Measurements from ENCODE around the gene CD160. TPM values are rescaled to one million over a fixed set of nuclear protein-coding genes. Genes with fewer than 3 reads are reported as not detected.
A peak's percentile ranks its signal among the peaks of the same experiment; 100 is the strongest.

CD160 gene
- total RNA-seq, 1 donor from 2014 or later, result not detected

DNA sequence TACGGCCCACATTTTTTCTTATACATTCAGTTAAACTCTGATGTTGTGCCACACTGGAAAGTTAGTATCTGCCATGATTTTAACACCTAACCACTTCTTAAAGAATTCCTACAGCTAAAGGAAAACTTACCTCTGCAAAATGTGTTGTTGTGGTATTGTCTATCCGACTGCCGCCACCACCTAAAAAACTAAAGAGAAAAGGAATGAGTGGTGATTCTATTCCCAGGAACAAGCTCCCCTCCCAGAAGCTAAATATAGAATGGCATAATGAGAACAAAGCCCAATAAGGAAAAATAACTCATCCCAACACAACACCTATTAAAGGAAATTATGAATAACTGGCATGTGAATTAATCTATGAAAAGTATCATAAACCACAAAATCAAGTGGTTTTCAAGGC, 65.1 kb downstream of the CD160 start:
- no peaks in the 10 kb centered on the region for H3K36me3 ChIP-seq (ENCODE audit: control insufficient read depth, insufficient read depth, low read length)
- DNase-seq (ENCODE audit: low read depth) (peak; percentile 10), FAIRE-seq (no peak)
- H3K27me3 ChIP-seq (ENCODE audit: control insufficient read depth, insufficient read depth, low read length), result no peaks in the 10 kb centered on the region
- no peak overlapping the region for H3K4me3 ChIP-seq (ENCODE audit: low read depth, low read length)
- TF ChIP-seq, protein P1, sequence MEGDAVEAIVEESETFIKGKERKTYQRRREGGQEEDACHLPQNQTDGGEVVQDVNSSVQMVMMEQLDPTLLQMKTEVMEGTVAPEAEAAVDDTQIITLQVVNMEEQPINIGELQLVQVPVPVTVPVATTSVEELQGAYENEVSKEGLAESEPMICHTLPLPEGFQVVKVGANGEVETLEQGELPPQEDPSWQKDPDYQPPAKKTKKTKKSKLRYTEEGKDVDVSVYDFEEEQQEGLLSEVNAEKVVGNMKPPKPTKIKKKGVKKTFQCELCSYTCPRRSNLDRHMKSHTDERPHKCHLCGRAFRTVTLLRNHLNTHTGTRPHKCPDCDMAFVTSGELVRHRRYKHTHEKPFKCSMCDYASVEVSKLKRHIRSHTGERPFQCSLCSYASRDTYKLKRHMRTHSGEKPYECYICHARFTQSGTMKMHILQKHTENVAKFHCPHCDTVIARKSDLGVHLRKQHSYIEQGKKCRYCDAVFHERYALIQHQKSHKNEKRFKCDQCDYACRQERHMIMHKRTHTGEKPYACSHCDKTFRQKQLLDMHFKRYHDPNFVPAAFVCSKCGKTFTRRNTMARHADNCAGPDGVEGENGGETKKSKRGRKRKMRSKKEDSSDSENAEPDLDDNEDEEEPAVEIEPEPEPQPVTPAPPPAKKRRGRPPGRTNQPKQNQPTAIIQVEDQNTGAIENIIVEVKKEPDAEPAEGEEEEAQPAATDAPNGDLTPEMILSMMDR (IDR thresholded peaks at IDR 0.05; ENCODE audit: insufficient read depth, low read length, severe bottlenecking), result no peak

DNA sequence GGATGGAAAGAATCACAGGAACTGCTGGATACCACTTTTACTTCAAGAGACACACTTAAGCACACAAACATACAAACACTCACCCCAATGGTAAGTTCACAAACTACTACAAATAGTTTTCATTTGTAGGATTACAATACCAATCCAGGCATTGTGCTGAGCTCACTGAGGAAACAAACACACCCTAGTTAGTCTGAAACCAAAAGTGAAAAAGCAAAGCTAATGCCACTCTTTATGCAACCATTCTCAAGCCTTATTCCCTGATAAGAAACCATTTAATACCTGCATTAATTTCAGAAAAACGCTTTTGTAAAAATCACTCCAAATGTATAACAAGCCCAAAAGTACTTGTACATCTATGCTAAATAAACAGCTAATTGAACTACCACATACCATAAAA, 66.2 kb downstream of the CD160 start:
- no peaks in the 10 kb centered on the region for H3K27me3 ChIP-seq (ENCODE audit: control insufficient read depth, insufficient read depth, low read length)
- peak; percentile 64 for DNase-seq (ENCODE audit: low read depth)
- H3K4me3 ChIP-seq (ENCODE audit: low read depth, low read length), result peak overlapping the region; percentile 2
- FAIRE-seq, result no peak
- no peaks in the 10 kb centered on the region for H3K36me3 ChIP-seq (ENCODE audit: control insufficient read depth, insufficient read depth, low read length)
- TF ChIP-seq, protein P1 (IDR thresholded peaks at IDR 0.05; ENCODE audit: insufficient read depth, low read length, severe bottlenecking), result no peak

DNA sequence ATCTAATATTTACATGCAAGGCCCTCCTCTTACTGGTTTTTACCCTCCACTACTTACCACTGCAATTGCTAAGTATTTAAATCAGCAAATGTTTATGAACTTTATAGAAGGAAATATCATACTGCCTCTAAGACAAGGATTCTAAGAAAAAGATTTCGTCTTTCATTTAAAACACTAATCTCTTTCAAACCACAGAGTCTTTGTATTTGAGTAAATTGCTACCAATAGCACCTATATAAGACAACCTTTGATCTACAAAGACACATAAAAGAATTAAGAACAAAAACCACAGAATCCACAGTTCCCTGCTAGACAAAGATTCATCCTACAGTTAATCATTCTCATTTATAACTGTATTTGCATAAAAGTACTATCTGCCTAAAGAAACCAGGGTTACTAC, 67.0 kb downstream of the CD160 start:
- no peak overlapping the region for H3K4me3 ChIP-seq (ENCODE audit: low read depth, low read length)
- DNase-seq (ENCODE audit: low read depth), result no peak
- TF ChIP-seq, protein P1 (IDR thresholded peaks at IDR 0.05; ENCODE audit: insufficient read depth, low read length, severe bottlenecking), result no peak
- FAIRE-seq, result no peak
- H3K36me3 ChIP-seq (ENCODE audit: control insufficient read depth, insufficient read depth, low read length), result no peaks in the 10 kb centered on the region
- no peaks in the 10 kb centered on the region for H3K27me3 ChIP-seq (ENCODE audit: control insufficient read depth, insufficient read depth, low read length)

DNA sequence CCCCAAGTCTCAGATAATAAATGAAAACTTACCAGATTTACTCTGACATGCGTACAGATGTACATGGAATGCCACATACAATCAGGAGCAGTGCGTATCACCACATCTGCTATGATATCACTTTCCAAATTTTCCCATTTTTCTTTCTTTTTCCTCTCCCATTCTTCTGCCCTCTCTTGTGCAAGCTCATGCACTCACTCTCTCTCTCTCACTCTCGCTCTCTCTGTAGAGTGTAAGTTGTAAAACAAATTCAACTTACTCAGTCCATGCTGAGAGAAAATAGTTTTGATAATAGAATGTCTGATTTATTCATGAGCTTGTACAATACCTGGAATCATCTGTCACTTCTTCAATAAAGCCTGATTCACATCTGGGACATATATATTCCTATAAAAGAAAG, 69.3 kb downstream of the CD160 start:
- DNase-seq (ENCODE audit: low read depth) (no peak), FAIRE-seq (no peak)
- TF ChIP-seq, protein P1 (IDR thresholded peaks at IDR 0.05; ENCODE audit: insufficient read depth, low read length, severe bottlenecking), result no peak

More for the DNA sequence above, 69.3 kb downstream of the CD160 start:
- no peak overlapping the region for H3K4me3 ChIP-seq (ENCODE audit: low read depth, low read length)
- H3K36me3 ChIP-seq (ENCODE audit: control insufficient read depth, insufficient read depth, low read length), result no peaks in the 10 kb centered on the region
- no peaks in the 10 kb centered on the region for H3K27me3 ChIP-seq (ENCODE audit: control insufficient read depth, insufficient read depth, low read length)

Other genes starting within 250 kb of the CD160 start
- 33.2 and 39.5 TPM in 2 replicates for gene GPR89A, start 111.5 kb upstream of the CD160 start, total RNA-seq
- under 0.01 and 0.26 TPM in 2 replicates for gene PDZK1, start 12.1 kb upstream of the CD160 start, total RNA-seq
- 8.4 and 9.0 TPM in 2 replicates for gene RNF115, start 104.6 kb downstream of the CD160 start, total RNA-seq
- 22.9 and 28.2 TPM in 2 replicates for gene POLR3C, start 104.7 kb downstream of the CD160 start, total RNA-seq
- gene NUDT17, start 126.1 kb downstream of the CD160 start, total RNA-seq, result 0.53 and 1.2 TPM in 2 replicates
- gene PIAS3, start 139.6 kb downstream of the CD160 start, total RNA-seq, result 5.0 and 7.8 TPM in 2 replicates
- 1.3 and 3.7 TPM in 2 replicates for gene ANKRD35, start 166.4 kb downstream of the CD160 start, total RNA-seq
- gene ITGA10, start 190.6 kb downstream of the CD160 start, total RNA-seq, result 0.26 and 0.77 TPM in 2 replicates
- gene PEX11B, start 199.2 kb downstream of the CD160 start, total RNA-seq, result 22.6 and 26.4 TPM in 2 replicates
- gene RBM8A, start 208.0 kb downstream of the CD160 start, total RNA-seq, result 221 and 230 TPM in 2 replicates
- 1.8 and 3.4 TPM in 2 replicates for gene LIX1L, start 238.5 kb downstream of the CD160 start, total RNA-seq
- gene ANKRD34A, start 245.1 kb downstream of the CD160 start, total RNA-seq, result under 0.01 TPM in 2 replicates
- 4.7 and 11.0 TPM in 2 replicates for gene POLR3GL, start 245.2 kb downstream of the CD160 start, total RNA-seq

Measured in bronchial epithelial cell (primary cell).